HG02973 (cell line): ENCODE results near the gene STXBP6.
"Not testable (repeated sequence)": the region's sequence is repeated elsewhere in the genome, so short reads cannot be mapped to it uniquely, and the experiment has no call there.

Experiments used
- ATAC-seq: cut with Tn5 transposase; IDR thresholded peaks from one replicate; pipeline ENCODE4 v1.9.1; 2021; ENCODE audit warnings: moderate library complexity; ENCODE audit not compliant: unreplicated experiment

STXBP6 gene

GRCh38 chr14:24990050-24990449, 59.9 kb downstream of the STXBP6 start:
- ATAC-seq, result no peak

GRCh38 chr14:24988760-24989159, 61.2 kb downstream of the STXBP6 start:
- no peak for ATAC-seq

DNA sequence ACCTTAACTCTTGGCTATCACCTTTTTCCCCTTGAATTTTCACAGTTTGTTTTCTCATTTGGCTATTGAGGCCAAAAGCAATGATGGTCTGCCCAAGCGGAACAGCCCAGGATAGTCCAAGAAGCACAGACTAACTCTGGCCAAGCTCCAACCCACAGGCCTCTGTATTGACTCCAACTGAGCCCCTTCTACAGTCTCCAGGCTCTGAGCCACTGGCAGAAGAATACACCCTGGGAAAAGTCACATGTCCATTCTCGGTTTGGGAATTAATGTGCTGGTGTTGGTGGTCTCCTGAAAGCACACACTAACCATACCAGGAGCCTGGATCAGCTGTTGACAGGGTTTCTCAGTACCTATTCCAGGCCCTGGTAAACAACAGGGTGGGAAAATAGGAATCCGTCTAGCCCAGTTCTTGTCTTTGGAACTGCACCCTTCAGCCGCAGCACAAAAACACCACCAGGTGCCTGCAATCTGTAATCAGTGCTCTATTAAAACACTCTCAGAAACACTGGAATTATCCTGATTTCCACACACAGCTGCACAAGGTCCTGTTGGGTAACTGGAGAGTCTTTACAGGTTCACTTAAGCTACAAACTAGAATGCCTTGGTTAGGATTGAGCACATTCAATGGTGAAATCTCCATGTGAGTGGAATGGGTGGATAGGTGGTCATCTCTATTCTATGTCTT, 63.6 kb downstream of the STXBP6 start:
- no peak for ATAC-seq

DNA sequence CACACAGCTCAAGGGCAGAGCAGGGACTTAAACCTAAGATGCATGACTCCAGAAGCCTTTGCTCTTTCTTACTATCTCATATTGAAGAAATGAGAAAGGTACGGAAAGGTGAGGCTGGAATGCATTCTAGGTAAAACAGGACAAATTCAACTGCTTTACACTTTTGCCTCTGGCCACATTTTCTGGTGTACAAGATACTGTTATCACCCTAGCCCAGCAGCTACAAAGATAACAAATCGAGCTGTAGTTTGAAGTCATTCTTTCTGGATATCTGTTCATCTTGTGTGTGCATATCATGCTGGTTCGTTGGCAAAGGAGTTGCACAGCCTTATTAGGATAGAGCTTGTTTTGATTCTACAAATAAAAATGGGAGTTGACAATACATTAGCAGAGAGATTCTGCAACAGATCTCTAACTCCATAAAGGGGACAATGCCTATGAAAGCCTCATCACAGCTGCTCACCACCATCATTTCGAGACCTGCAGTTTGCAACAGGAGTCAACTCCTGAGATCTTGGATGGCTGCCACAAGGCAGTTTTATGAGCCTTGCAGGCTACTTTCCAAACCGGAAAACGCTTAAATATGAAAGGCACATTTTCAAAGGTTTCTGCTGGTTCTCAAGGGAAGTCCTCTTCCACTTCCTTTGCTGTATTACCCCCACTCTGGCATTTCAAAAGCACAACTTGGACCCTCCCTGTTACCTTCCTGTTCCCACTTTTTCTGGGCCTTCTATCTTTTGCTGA, 64.9 kb downstream of the STXBP6 start:
- ATAC-seq, result no peak

DNA sequence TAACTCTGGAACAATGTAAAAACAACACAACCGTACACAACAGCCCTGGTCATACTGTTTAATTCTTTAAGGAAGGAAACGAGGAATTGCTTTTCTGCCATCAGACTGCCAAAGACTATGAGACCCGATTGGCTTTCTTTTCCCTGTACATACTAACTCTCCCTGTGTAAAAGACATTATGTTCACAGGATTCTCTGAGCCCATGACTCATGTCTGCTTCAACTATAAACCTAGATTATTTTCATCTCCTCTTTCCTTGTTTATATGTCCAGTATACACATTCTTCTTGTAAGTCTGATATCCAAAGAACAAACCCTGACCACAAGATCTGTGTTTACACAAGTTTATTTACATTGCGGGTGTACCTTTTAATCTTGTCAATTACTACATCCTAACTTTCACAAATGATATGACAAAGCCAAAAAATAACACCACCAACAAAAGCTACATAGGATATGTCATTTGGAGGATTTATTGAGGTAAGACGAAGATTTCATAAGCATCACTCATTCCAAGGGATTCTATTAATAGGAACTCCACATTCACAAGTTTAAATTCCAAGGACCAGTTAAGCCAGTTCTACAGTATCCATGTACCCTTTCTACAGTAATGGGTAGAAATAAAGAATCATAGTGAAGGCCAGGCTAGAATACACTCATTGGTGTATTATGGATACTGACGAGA, 67.3 kb downstream of the STXBP6 start:
- ATAC-seq, result no peak

DNA sequence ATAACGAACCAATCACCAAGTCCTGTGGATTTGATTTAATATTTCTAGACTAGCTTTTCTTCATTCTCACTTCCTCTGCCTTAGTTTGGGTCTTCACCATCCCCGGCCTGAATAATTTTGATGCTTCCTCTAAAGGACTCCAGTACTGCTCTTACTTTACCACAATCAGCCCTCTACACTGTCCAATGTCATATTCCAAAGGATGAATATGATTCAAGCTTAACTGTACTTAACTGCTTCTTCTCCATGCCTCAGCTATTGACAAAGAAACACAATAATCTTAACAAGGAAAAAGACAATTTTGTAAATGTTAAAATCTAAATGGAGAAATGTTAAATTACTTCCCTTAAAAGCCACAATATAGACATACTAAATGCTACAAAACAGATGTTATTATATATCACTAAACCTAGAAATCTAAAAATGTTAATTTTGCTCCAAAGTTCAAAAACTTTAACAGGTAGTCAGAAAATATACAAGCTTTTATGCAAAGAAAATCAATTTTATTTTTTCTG, 70.2 kb downstream of the STXBP6 start:
- no peak for ATAC-seq

DNA sequence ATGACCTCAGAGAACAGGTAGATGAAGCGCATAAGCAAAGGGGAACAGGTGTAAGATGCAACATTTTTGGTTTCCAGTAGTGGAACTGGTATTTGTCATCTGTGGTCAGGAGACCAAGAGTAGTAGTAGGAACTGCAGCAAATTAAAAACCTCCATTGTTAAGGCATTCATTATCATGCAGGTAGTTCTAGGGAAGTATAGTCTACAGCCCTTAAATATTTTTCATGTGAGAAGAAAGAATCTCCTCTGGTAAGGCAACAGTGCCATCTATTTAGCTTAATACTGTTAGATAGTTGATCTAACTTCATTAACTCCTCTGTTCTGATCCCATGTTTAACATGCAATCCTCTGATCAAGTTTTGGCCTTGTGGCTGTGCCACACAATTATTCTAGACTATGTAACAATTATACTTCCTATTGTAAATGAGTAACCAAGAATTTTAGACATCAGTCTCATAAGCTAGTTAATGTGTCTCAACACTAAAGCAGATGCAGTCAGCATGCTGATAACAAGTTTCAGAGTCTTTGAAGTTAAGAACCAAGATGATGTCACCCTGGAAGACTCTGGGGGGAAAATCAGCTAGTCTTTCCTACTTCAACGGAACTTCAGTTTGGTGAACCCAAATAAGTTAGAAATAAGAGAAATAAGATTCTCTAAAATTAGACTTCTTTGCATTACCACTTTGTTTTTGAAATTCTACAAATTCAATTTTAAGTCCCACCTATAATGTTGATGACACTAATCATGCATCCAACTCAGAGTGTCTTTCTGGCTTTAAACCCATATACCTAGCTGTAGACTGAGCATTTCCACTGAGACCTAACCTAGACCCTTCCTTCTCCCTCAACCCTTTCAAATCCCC, 70.9 kb downstream of the STXBP6 start:
- peak; percentile 83 for ATAC-seq

GRCh38 chr14:24976602-24977001, 73.3 kb downstream of the STXBP6 start:
- ATAC-seq, result no peak

- ATAC-seq, result no peak
These were observed 74.6 kb downstream of the STXBP6 start for GRCh38 chr14:24975393-24975792.

DNA sequence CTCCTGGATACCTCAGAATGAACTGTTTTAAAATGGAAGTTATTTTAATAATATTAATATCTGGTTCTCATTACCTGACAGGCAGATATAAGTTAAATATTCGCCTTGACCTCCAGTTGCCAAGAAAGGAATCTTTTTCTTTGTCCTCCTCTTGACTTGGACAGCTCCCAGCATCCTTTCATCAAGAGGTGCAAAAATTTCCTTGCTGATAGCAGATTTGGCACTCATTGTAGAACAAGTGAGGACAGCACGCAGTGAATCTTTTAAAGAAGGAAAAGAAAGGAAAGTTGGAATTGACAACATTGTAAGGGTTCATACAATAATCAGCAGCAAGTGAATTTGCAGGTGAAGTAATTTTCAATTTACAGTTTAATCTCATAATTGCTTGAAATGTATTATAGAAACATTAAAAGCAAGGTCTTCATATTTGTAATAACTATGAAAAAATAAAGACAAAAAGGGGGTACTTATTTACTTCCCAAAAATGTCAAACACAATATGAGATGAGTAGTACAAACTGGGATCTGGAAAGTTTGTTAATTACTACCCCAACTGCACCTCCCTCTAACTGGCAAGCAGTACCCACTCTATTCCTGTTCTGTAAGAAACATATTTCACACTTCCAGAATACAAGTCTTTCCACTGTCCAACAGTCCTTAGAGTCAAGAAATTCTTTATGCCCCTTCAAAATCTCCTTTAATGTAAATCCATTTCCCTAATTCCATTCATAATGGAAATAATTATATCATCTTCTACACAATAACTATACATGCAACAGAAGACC, 75.2 kb downstream of the STXBP6 start:
- ATAC-seq, result no peak

GRCh38 chr14:24972844-24973243, 77.1 kb downstream of the STXBP6 start:
- no peak for ATAC-seq

DNA sequence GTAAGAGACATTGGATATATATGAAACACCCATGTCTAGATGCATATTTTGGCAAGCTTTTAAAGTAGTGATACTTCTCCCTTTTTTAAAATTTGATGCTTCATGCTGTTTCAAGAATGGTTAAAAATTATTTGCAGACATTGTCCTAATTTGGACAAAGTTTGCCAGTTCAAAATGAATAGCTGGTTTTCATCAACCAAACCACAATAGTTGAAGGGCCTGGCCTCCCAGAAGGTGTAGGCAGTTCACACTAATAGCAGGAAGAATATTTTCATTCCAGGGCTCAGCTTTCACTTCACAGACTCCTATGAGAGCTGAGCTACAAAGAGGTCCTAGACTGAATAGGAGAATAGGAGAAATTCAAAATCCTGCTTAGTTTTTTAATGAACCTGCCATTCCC, 78.7 kb downstream of the STXBP6 start:
- ATAC-seq, result no peak

GRCh38 chr14:24966579-24966964, 83.4 kb downstream of the STXBP6 start:
- ATAC-seq, result no peak

DNA sequence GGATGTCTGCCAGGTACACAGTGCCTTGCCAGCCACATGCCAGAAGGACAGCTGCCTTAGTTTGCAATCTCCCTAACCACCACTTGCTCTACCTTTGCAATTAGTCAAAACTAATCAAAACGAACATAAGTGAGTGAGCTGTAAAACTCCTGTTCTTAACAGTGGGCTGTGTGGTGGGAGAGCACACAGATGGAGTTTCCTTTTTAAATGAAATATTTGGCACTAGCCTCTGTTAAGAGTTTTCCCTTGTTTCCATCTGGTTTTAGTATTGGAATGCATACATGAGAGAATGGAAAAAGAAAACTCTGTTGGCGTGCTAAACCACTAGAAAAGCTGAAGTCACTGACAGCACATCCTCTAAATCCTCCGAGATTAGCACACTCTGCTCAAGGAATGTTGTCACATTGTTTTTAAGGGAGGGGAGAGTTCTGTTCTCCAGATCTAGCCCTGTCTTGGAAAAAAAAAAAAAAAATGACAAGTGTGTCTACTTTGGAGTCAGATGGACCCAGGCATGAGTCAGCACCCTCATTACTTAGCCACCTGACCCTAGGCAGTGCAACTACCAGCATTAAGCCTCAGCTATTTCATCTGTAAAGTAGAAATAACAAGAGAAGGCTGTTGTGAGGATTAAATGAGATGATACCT, 83.9 kb downstream of the STXBP6 start:
- ATAC-seq, result no peak

DNA sequence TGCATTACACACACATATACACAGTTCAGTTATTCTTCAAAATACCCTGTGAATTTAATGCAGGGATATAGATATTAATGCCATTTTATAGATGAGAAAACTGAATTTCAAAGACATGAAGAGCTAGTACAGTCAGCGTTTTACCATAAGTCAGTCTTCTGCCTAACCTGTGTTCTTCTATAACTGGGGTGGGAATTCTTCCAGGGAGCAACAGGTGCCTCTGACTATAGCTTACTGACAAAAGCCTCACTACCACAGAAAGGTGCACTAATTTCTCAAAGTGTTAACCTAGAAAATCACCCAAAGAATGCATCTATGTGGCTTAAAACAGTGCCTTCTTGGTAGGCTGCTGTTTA, 84.4 kb downstream of the STXBP6 start:
- no peak for ATAC-seq

DNA sequence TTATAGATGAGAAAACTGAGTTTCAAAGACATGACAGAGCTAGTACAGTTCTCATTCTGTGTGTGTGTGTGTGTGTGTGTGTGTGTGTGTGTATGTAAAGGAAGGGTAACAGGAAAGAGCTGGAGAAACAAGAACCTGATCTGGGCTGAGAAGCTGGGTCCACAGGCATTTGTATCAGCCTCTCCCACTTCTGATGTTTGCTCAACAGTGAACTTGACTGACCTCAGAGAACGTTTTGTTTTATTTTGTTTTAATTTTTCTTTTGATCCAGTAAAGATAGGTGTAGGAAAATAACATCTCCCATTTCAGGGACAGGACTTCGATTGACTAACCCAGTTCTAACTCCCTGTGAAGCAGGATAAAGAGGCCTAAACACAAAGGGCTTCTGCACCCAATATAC, 85.4 kb downstream of the STXBP6 start:
- no peak for ATAC-seq

GRCh38 chr14:24964048-24964447, 85.9 kb downstream of the STXBP6 start:
- no peak for ATAC-seq

- not testable (repeated sequence) for ATAC-seq
These were observed 87.8 kb downstream of the STXBP6 start for GRCh38 chr14:24962118-24962517.

- no peak for ATAC-seq
These were observed 89.1 kb downstream of the STXBP6 start for GRCh38 chr14:24960816-24961215.
